GM12865 (cell line): ENCODE results near the gene PSMG3.

Experiments used
- DNase-seq: peaks from one replicate; pipeline ENCODE4 v3.0.0; 2010; ENCODE audit warnings: low read depth
- H3K4me3 ChIP-seq: 2 replicates; pipeline ENCODE4 v1.5.1; 2011; ENCODE audit warnings: mild to moderate bottlenecking, low read depth, low read length, control low read depth
- CTCF ChIP-seq: IDR thresholded peaks from 2 replicates; pipeline ENCODE4 v1.5.1; 2011; ENCODE audit warnings: low read length, control low read depth, low read depth, inconsistent platforms; ENCODE audit not compliant: insufficient read depth; ENCODE audit errors: missing control alignments

PSMG3 gene

GRCh38 chr7:1544896-1545416 is 24.9 kb downstream of the PSMG3 start:
- no peak for TF ChIP-seq CTCF
- no peak for DNase-seq
- H3K4me3 ChIP-seq = no peak overlapping the region

- no peak for TF ChIP-seq CTCF
- no peak overlapping the region for H3K4me3 ChIP-seq
- no peak for DNase-seq
These were observed 25.5 kb downstream of the PSMG3 start for GRCh38 chr7:1544178-1544895.

- DNase-seq = no peak
- no peak for TF ChIP-seq CTCF
- no peak overlapping the region for H3K4me3 ChIP-seq
These were observed 26.0 kb downstream of the PSMG3 start for GRCh38 chr7:1543826-1544177.

- H3K4me3 ChIP-seq = no peak overlapping the region
- TF ChIP-seq CTCF = no peak
- no peak for DNase-seq
These were observed 26.7 kb downstream of the PSMG3 start for GRCh38 chr7:1542841-1543747.

GRCh38 chr7:1542329-1542728 is 27.5 kb downstream of the PSMG3 start:
- H3K4me3 ChIP-seq = no peak overlapping the region
- no peak for TF ChIP-seq CTCF
- no peak for DNase-seq

GRCh38 chr7:1541431-1542162 is 28.2 kb downstream of the PSMG3 start:
- no peak for DNase-seq
- no peak overlapping the region for H3K4me3 ChIP-seq
- no peak for TF ChIP-seq CTCF
